ENCODE data around the gene COBLL1.

Gene COBLL1

GRCh38 chr2:164667566-164667965, 174.1 kb downstream of the COBLL1 start:
- no peak for DNase-seq

- no peak for DNase-seq
These were observed 177.6 kb downstream of the COBLL1 start for GRCh38 chr2:164664070-164664469.

GRCh38 chr2:164662868-164663631, 178.6 kb downstream of the COBLL1 start:
- DNase-seq, result no peak

- DNase-seq, result no peak
These were observed 179.6 kb downstream of the COBLL1 start for GRCh38 chr2:164662066-164662465.

GRCh38 chr2:164661349-164661748, 180.3 kb downstream of the COBLL1 start:
- no peak for DNase-seq

GRCh38 chr2:164657129-164657528, 184.5 kb downstream of the COBLL1 start:
- DNase-seq, result no peak

GRCh38 chr2:164655750-164656149, 185.9 kb downstream of the COBLL1 start:
- DNase-seq, result no peak

- no peak for DNase-seq
These were observed 186.3 kb downstream of the COBLL1 start for GRCh38 chr2:164655336-164655735.

- DNase-seq, result no peak
These were observed 190.3 kb downstream of the COBLL1 start for GRCh38 chr2:164651361-164651760.

GRCh38 chr2:164644036-164644700, 197.5 kb downstream of the COBLL1 start:
- no peak for DNase-seq

- no peak for DNase-seq
These were observed 198.6 kb downstream of the COBLL1 start for GRCh38 chr2:164642946-164643555.

GRCh38 chr2:164642268-164642667, 199.4 kb downstream of the COBLL1 start:
- no peak for DNase-seq
